ENCODE measurements around the gene SLC2A10. TPM values are rescaled to one million over a fixed set of nuclear protein-coding genes. Genes with fewer than 3 reads are reported as not detected.

The SLC2A10 gene
- 4.3 TPM for polyA plus RNA-seq (2013)

DNA sequence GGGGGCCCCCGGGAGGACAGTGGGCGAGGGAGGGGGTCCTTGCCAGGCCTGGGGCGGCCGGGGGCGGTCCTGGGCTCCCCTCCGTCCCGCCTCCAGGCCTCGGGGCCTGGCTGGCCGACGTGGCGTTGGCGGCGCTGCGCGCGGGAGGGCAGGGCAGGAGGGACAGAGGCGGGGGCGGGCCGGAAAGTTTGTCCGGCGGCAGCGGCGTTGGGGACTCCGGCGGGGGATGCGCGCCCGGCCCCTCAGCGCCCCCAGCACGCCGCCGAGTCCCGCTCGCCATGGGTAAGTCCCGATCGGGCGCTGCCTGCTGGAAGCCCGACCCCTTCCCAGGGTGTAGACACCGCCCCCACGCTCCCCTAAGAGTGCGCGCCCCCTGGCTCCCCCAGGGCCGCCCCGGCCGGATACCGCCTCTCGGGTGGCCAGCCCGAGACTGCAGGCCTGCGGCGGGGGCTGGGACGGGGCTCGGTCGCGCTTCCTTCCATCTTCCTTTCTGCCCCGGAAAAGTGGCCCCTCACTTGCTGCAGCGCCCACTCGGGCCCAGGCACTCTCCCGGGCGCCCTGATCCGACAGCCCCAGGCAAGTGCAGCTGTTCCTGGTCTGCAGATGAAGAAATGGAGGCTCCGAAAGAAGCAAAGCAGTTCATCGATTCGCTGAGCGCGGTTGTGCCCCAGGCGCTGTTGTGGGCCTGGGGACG lies at the start of gene SLC2A10:
SLC2A10 (plus strand) TSS at position 191 of the 694 bp plus-strand sequence; CDS start at position 279, 88 bp downstream.
- peak within 1 kb of the TSS; percentile 57 to 79 (median 69) for H3K4me3 ChIP-seq (ENCODE audit: control insufficient read depth in 1 of 7, extremely low read depth in 1 of 7, insufficient read depth in 4 of 7, low read depth in 2 of 7, low read length in 6 of 7)
- 2% methylated on average over 57 of the region's 67 CpGs for WGBS (ENCODE audit: insufficient coverage)
- H3K27ac ChIP-seq (ENCODE audit: insufficient read depth in 1 of 2, low read depth in 1 of 2, low read length in 2 of 2, poor library complexity in 1 of 2, severe bottlenecking in 2 of 2): no peak within 1 kb of the TSS
- H3K4me1 ChIP-seq (ENCODE audit: control extremely low read depth in 1 of 4, control insufficient read depth in 4 of 4, insufficient read depth in 4 of 4, low read length in 3 of 4): peaks cover 0 to 10% (median 10%) of the 10 kb centered on the region in 4 experiments
- peak in 2 of 3 donors; percentile 44 to 59 for DNase-seq
- no peaks in the 10 kb centered on the region for H3K36me3 ChIP-seq (ENCODE audit: control insufficient read depth in 4 of 4, insufficient read depth in 4 of 4, low read length in 3 of 4)
- peaks cover 0 to 7% (median 0%) of the 10 kb centered on the region in 5 experiments for H3K27me3 ChIP-seq (replicated peaks in 2 of 5; ENCODE audit: control insufficient read depth in 4 of 5, insufficient read depth in 5 of 5, low read length in 4 of 5)
- ChIA-PET POLR2A (interaction anchor here (0.6 kb wide), 1 partner anchor 21 kb away, joined by 4 read pairs; the partner anchor contains the start of gene TP53RK), CTCF (interaction anchor here (1.2 to 1.5 kb wide), 2 partner anchors 28 to 184 kb away, joined by 3 to 4 read pairs; no protein-coding TSS in a partner anchor)
- H3K9me3 ChIP-seq (ENCODE audit: control extremely low read depth in 1 of 5, control insufficient read depth in 4 of 5, insufficient read depth in 2 of 5, low read depth in 1 of 5, low read length in 4 of 5): peaks cover 0 to 10% (median 5%) of the 10 kb centered on the region in 5 experiments

GRCh38 chr20:46660487-46660886 lies 49.0 kb upstream of the SLC2A10 start:
- ChIA-PET POLR2A (no interaction called here), CTCF (no interaction called here)
- no peak overlapping the region for H3K27ac ChIP-seq (ENCODE audit: insufficient read depth in 1 of 2, low read depth in 1 of 2, low read length in 2 of 2, poor library complexity in 1 of 2, severe bottlenecking in 2 of 2)
- H3K4me3 ChIP-seq (ENCODE audit: control insufficient read depth in 1 of 7, extremely low read depth in 1 of 7, insufficient read depth in 4 of 7, low read depth in 2 of 7, low read length in 6 of 7): no peak overlapping the region
- WGBS (ENCODE audit: insufficient coverage): 100% methylated on average over 1 of the region's 4 CpGs
- no peaks in the 10 kb centered on the region for H3K4me1 ChIP-seq (ENCODE audit: control extremely low read depth in 1 of 4, control insufficient read depth in 4 of 4, insufficient read depth in 4 of 4, low read length in 3 of 4)
- H3K27me3 ChIP-seq (replicated peaks in 2 of 5; ENCODE audit: control insufficient read depth in 4 of 5, insufficient read depth in 5 of 5, low read length in 4 of 5): peaks cover 0 to 3% (median 0%) of the 10 kb centered on the region in 5 experiments
- no peak for DNase-seq
- peaks cover 0 to 3% (median 0%) of the 10 kb centered on the region in 5 experiments for H3K9me3 ChIP-seq (ENCODE audit: control extremely low read depth in 1 of 5, control insufficient read depth in 4 of 5, insufficient read depth in 2 of 5, low read depth in 1 of 5, low read length in 4 of 5)
- no peaks in the 10 kb centered on the region for H3K36me3 ChIP-seq (ENCODE audit: control insufficient read depth in 4 of 4, insufficient read depth in 4 of 4, low read length in 3 of 4)

DNA sequence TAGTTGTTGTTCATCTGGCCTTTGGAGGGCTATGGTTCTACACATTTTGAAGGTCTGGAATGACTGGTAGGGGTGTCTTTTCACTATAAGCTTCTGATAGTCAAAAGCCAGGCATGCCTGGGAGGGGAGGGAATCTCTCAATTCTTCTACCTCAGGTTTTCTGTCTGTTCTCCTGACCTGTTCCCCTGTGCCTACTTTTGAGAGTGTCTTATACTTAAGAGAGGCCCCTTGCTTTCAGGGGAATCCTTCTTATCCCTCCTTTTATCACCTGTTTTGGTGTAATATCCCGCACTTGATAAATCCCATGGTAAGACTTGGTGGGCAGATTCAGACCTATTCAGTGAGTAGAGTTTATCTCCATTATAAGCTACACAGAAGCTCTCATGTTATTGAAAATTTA lies 47.8 kb upstream of the SLC2A10 start:
- CTCF ChIA-PET: interaction anchor here (0.8 kb wide), 1 partner anchor 11 kb away, joined by 3 read pairs; no protein-coding TSS in a partner anchor
- H3K36me3 ChIP-seq (ENCODE audit: control insufficient read depth in 4 of 4, insufficient read depth in 4 of 4, low read length in 3 of 4): no peaks in the 10 kb centered on the region
- no peak overlapping the region for H3K4me3 ChIP-seq (ENCODE audit: control insufficient read depth in 1 of 7, extremely low read depth in 1 of 7, insufficient read depth in 4 of 7, low read depth in 2 of 7, low read length in 6 of 7)
- H3K27ac ChIP-seq (ENCODE audit: insufficient read depth in 1 of 2, low read depth in 1 of 2, low read length in 2 of 2, poor library complexity in 1 of 2, severe bottlenecking in 2 of 2): no peak overlapping the region
- no peak for DNase-seq
- WGBS (ENCODE audit: insufficient coverage): no CpG with 5 or more reads among the region's 1 CpG
- peaks cover 0 to 3% (median 0%) of the 10 kb centered on the region in 5 experiments for H3K27me3 ChIP-seq (replicated peaks in 2 of 5; ENCODE audit: control insufficient read depth in 4 of 5, insufficient read depth in 5 of 5, low read length in 4 of 5)
- POLR2A ChIA-PET: no interaction called here
- no peaks in the 10 kb centered on the region for H3K4me1 ChIP-seq (ENCODE audit: control extremely low read depth in 1 of 4, control insufficient read depth in 4 of 4, insufficient read depth in 4 of 4, low read length in 3 of 4)
- H3K9me3 ChIP-seq (ENCODE audit: control extremely low read depth in 1 of 5, control insufficient read depth in 4 of 5, insufficient read depth in 2 of 5, low read depth in 1 of 5, low read length in 4 of 5): peaks cover 0 to 3% (median 0%) of the 10 kb centered on the region in 5 experiments

DNA sequence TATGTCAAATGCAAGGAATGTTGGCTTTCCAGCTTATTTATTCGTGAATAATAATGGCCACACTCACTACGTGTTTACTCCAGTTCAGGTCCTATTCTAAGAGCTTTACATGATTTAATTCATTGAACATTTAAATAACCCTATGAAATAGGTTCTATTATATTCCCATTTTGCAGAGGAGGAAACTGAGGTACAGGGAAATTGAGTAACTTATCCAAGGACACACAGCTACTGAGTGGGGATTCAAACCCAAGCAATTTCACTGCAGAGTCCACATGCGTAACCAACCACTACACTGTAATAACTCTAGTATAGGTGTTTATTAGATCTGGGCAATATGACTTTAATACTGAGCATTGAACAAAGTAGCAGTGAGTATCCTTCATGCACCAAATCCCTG lies 45.9 kb upstream of the SLC2A10 start:
- Histone ChIP-seq H3K36me3 (ENCODE audit: control insufficient read depth in 4 of 4, insufficient read depth in 4 of 4, low read length in 3 of 4) (no peaks in the 10 kb centered on the region), H3K4me3 (ENCODE audit: control insufficient read depth in 1 of 7, extremely low read depth in 1 of 7, insufficient read depth in 4 of 7, low read depth in 2 of 7, low read length in 6 of 7) (no peak overlapping the region), H3K27me3 (replicated peaks in 2 of 5; ENCODE audit: control insufficient read depth in 4 of 5, insufficient read depth in 5 of 5, low read length in 4 of 5) (peaks cover 0 to 2% (median 0%) of the 10 kb centered on the region in 5 experiments), H3K4me1 (ENCODE audit: control extremely low read depth in 1 of 4, control insufficient read depth in 4 of 4, insufficient read depth in 4 of 4, low read length in 3 of 4) (no peaks in the 10 kb centered on the region), H3K27ac (ENCODE audit: insufficient read depth in 1 of 2, low read depth in 1 of 2, low read length in 2 of 2, poor library complexity in 1 of 2, severe bottlenecking in 2 of 2) (no peak overlapping the region), H3K9me3 (ENCODE audit: control extremely low read depth in 1 of 5, control insufficient read depth in 4 of 5, insufficient read depth in 2 of 5, low read depth in 1 of 5, low read length in 4 of 5) (peaks cover 0 to 3% (median 0%) of the 10 kb centered on the region in 5 experiments)
- no peak for DNase-seq
- CTCF ChIA-PET: interaction anchor here (0.6 to 1.6 kb wide), 3 partner anchors 17 to 92 kb away, joined by 3 to 6 read pairs (median 3); no protein-coding TSS in a partner anchor
- POLR2A ChIA-PET: no interaction called here
- no CpG with 5 or more reads among the region's 3 CpGs for WGBS (ENCODE audit: insufficient coverage)

- peaks cover 0 to 2% (median 0%) of the 10 kb centered on the region in 5 experiments for H3K27me3 ChIP-seq (replicated peaks in 2 of 5; ENCODE audit: control insufficient read depth in 4 of 5, insufficient read depth in 5 of 5, low read length in 4 of 5)
- DNase-seq: no peak
- H3K36me3 ChIP-seq (ENCODE audit: control insufficient read depth in 4 of 4, insufficient read depth in 4 of 4, low read length in 3 of 4): no peaks in the 10 kb centered on the region
- no peak overlapping the region for H3K4me3 ChIP-seq (ENCODE audit: control insufficient read depth in 1 of 7, extremely low read depth in 1 of 7, insufficient read depth in 4 of 7, low read depth in 2 of 7, low read length in 6 of 7)
- ChIA-PET CTCF (interaction anchor here (0.7 kb wide), 1 partner anchor 124 kb away, joined by 3 read pairs; no protein-coding TSS in a partner anchor), POLR2A (no interaction called here)
- no peaks in the 10 kb centered on the region for H3K4me1 ChIP-seq (ENCODE audit: control extremely low read depth in 1 of 4, control insufficient read depth in 4 of 4, insufficient read depth in 4 of 4, low read length in 3 of 4)
- H3K27ac ChIP-seq (ENCODE audit: insufficient read depth in 1 of 2, low read depth in 1 of 2, low read length in 2 of 2, poor library complexity in 1 of 2, severe bottlenecking in 2 of 2): no peak overlapping the region
- WGBS (ENCODE audit: insufficient coverage): 100% methylated on average over 1 of the region's 3 CpGs
- H3K9me3 ChIP-seq (ENCODE audit: control extremely low read depth in 1 of 5, control insufficient read depth in 4 of 5, insufficient read depth in 2 of 5, low read depth in 1 of 5, low read length in 4 of 5): peaks cover 0 to 9% (median 3%) of the 10 kb centered on the region in 5 experiments
Observed at GRCh38 chr20:46665602-46666001, 43.8 kb upstream of the SLC2A10 start.

DNA sequence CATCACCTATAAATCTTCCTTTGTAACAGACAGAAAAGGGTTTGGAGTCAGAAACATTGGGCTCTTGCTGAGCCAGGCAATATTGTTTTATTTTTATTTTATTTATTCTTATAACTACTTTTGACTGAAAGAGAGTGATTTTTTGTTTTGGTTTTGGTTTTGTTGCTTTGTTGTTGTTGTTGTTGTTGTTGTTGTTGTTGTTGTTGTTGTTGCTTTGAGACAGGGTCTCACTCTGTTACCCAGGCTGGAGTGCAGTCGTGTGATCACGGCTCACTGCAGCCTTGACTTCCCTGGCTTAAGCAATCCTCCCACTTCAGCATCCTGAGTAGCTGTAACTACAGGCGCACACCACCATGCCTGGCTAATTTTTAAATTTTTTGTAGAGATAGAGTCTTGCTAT lies 43.1 kb upstream of the SLC2A10 start:
- no CpG with 5 or more reads among the region's 3 CpGs for WGBS (ENCODE audit: insufficient coverage)
- no peak overlapping the region for H3K4me3 ChIP-seq (ENCODE audit: control insufficient read depth in 1 of 7, extremely low read depth in 1 of 7, insufficient read depth in 4 of 7, low read depth in 2 of 7, low read length in 6 of 7)
- peaks cover 0 to 13% (median 3%) of the 10 kb centered on the region in 5 experiments for H3K9me3 ChIP-seq (ENCODE audit: control extremely low read depth in 1 of 5, control insufficient read depth in 4 of 5, insufficient read depth in 2 of 5, low read depth in 1 of 5, low read length in 4 of 5)
- ChIA-PET POLR2A (no interaction called here), CTCF (interaction anchor here (0.7 to 1.2 kb wide), 2 partner anchors 87 to 125 kb away, joined by 3 read pairs; no protein-coding TSS in a partner anchor)
- no peaks in the 10 kb centered on the region for H3K4me1 ChIP-seq (ENCODE audit: control extremely low read depth in 1 of 4, control insufficient read depth in 4 of 4, insufficient read depth in 4 of 4, low read length in 3 of 4)
- no peak overlapping the region for H3K27ac ChIP-seq (ENCODE audit: insufficient read depth in 1 of 2, low read depth in 1 of 2, low read length in 2 of 2, poor library complexity in 1 of 2, severe bottlenecking in 2 of 2)
- H3K36me3 ChIP-seq (ENCODE audit: control insufficient read depth in 4 of 4, insufficient read depth in 4 of 4, low read length in 3 of 4): no peaks in the 10 kb centered on the region
- peaks cover 0 to 2% (median 0%) of the 10 kb centered on the region in 5 experiments for H3K27me3 ChIP-seq (replicated peaks in 2 of 5; ENCODE audit: control insufficient read depth in 4 of 5, insufficient read depth in 5 of 5, low read length in 4 of 5)
- DNase-seq: no peak

Measured in common myeloid progenitor, CD34-positive (primary cell).